Adrenal gland (tissue), 12 donors: Measurements from ENCODE around the gene GRN. TPM values are rescaled to one million over a fixed set of nuclear protein-coding genes. Genes with fewer than 3 reads are reported as not detected.

Experiments
- DNase-seq, 7 donors: peaks; one replicate each; pipeline ENCODE4 v3.0.0-alpha.2; 2019 to 2020
- H3K27ac ChIP-seq, 5 donors: fragments of 200-600 bp; sonication (generic) in 4 of 5; 1 replicate in 3 of 5; 2 replicates in 2 of 5; pipeline versions ENCODE4 v1.5.1 to v1.8.0; 2016 to 2020; ENCODE audit warnings: mild to moderate bottlenecking in 1 of 5
- H3K27me3 ChIP-seq: fragments of 200-600 bp; 2 replicates; pipeline ENCODE4 v1.8.0; 2021
- H3K36me3 ChIP-seq, 2 donors: fragments of 200-600 bp; replicated peaks in 1 of 2; 1 replicate in 1 of 2; 2 replicates in 1 of 2; pipeline versions ENCODE4 v1.5.1 to v1.8.0; 2018 to 2022
- H3K4me1 ChIP-seq, 2 donors: fragments of 200-600 bp; replicated peaks in 1 of 2; 1 replicate in 1 of 2; 2 replicates in 1 of 2; pipeline versions ENCODE4 v1.5.1 to v1.8.0; 2018 to 2021
- H3K4me3 ChIP-seq, 4 donors: fragments of 200-600 bp; sonication (generic) in 3 of 4; one replicate each; pipeline ENCODE4 v1.5.1; 2016 to 2018
- H3K9me3 ChIP-seq, 3 donors: fragments of 200-600 bp; sonication (generic) in 1 of 3; replicated peaks in 1 of 3; 1 replicate in 2 of 3; 2 replicates in 1 of 3; pipeline versions ENCODE4 v1.5.1 to v1.8.0; 2016 to 2021
- CTCF ChIP-seq, 6 experiments: fragments of 450-650 bp in 4 of 6; fragments of 200-600 bp in 2 of 6; sonication (generic) in 1 of 6; IDR thresholded peaks; 1 replicate in 5 of 6; 2 replicates in 1 of 6; pipeline versions ENCODE4 v1.5.1 to v1.8.0; 2016 to 2021; ENCODE audit warnings: antibody characterized with exemption in 6 of 6, mild to moderate bottlenecking in 2 of 6, moderate library complexity in 1 of 6
- POLR2A ChIP-seq, 2 donors: fragments of 450-650 bp; IDR thresholded peaks; one replicate each; pipeline ENCODE4 v1.6.1; 2017; ENCODE audit warnings: antibody characterized with exemption in 2 of 2, mild to moderate bottlenecking in 2 of 2, moderate library complexity in 1 of 2
- WGBS, 4 donors: extraction: QIAGEN DNeasy Blood & Tissue Kit in 2 of 4; methylation state at CpG; one replicate each; pipeline versions ENCODE4 v1.1.5 to v1.1.7; 2013 to 2017; 5-methylcytosine and 5-hydroxymethylcytosine counted together
- intact Hi-C, 2 donors: fragments of 100-400 bp; cut with DNase I; formaldehyde crosslinking; loops; one replicate each; pipeline versions ENCODE4 v1.14.1 to v1.15.0; 2022 to 2023
- polyA plus RNA-seq, 3 donors: library from polyadenylated mRNA; stranded (reverse); fragments of 200-250 nt in 2 of 3; fragments of 350-450 nt in 1 of 3; fragmentation: Illumina TruSeq in 1 of 3; extraction: RNeasy Lipid Tissue Mini Kit (QIAGEN cat#74804) in 1 of 3; gene quantifications; one replicate each; pipeline ENCODE4 v1.2.3, GENCODE V29; 2013 to 2014
- total RNA-seq, 9 donors: library from RNA; depleted of rRNA in 4 of 9; stranded (reverse); fragments of >200 nt in 4 of 9; fragments of 120-200 nt in 1 of 9; fragmentation: NEBNext Ultra II Directional in 1 of 9; extraction: Animal tissue kit (Norgen Biotek cat#: 25700) in 1 of 9; gene quantifications; one replicate each; pipeline versions ENCODE4 v1.1.0 to v1.2.4, GENCODE V29; 2013 to 2023
- donor health status: healthy with polysubstance abuse.
- donor health status: Bipolar disorder and iron deficiency.
- donor health status: DM: yes; HTN: yes; CAD: no.
- donor health status: DM: no; HTN: no; CAD: no.
- donor health status: DM: no; HTN: no; CAD: no.
- donor health status: DM: yes; HTN: yes; CAD: no.

GRN gene
- total and polyA plus RNA-seq, 12 donors = 79.0 to 721 (median 320) TPM

DNA sequence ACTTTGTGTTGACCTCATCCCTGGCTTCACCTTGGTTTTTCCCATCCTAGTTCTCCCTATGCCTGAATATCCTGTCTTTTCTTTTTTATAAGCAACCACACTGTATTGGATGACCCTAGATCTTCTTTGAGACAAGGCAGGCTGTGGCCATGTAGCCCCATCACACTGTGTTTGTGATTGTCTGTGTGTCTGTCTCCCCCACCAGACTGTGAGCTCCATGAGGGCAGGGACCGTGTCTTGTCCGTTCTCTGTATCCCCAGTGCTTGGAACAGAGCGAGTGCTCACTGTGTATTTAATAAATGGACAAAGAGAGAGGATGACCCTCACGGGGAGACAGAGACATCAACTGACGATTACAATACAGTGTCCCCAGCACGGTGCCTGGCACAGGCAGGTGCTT, 27.6 kb upstream of the GRN start:
- peaks cover 4% of the 10 kb centered on the region in 2 donors for H3K4me1 ChIP-seq
- 80 to 85% (median 83%) methylated on average over 6 of the region's 6 CpGs for WGBS, 4 donors
- H3K27ac ChIP-seq = no peak overlapping the region
- TF ChIP-seq POLR2A (IDR thresholded peaks at IDR 0.05) = no peak
- no peak for TF ChIP-seq CTCF (IDR thresholded peaks at IDR 0.05)
- peaks cover 12% of the 10 kb centered on the region for H3K27me3 ChIP-seq
- no peaks in the 10 kb centered on the region for H3K9me3 ChIP-seq
- H3K4me3 ChIP-seq = no peak overlapping the region
- H3K36me3 ChIP-seq = peaks cover 0 to 33% of the 10 kb centered on the region in 2 donors
- no peak for DNase-seq
- intact Hi-C loops = no loop called here

DNA sequence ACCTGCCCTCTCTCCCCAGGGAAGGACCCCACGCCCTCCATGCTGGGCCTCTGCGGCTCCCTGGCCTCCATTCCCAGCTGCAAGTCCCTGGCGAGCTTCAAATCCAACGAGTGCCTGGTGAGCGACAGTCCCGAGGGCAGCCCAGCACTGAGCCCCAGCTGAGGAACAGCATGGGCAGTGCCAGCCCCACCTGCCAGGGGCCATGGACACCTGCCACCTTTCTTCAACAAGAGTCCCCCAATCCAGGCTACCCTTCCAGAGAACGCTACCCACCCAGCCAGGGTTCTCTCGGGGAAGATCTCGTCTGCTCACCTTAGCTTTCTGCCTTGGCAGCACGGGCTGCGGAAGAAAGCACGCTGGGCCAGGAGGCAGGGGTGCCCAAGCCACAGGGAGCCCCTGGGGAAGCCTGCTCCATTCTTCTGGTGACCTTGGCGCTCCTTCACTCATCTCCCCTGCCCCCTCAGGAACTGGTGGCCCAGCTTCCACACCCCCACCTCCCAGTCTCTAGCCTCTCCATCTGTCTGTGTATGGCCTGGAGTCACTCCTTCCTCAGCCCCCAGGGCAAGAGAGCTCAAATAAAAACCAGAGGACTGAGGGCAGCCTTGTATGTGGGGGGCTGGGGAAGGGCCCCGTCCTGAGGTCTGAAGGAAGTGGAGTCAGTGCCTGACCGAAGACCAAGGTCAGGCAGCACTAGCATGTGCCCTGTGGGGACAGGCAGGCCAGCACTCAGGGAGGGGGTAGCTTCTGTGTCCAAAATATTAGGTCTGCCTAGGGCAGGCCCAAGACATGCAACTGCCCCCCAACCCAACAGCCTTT, 26.8 kb upstream of the GRN start:
- peaks cover 5 to 7% of the 10 kb centered on the region in 2 donors for H3K4me1 ChIP-seq
- H3K27ac ChIP-seq = no peak overlapping the region
- H3K4me3 ChIP-seq = no peak overlapping the region
- DNase-seq = no peak
- H3K9me3 ChIP-seq = no peaks in the 10 kb centered on the region
- TF ChIP-seq POLR2A (IDR thresholded peaks at IDR 0.05) (no peak), CTCF (IDR thresholded peaks at IDR 0.05) (no peak)
- intact Hi-C loops = no loop called here
- 71 to 76% (median 73%) methylated on average over 9 to 15 of the region's 15 CpGs for WGBS, 4 donors
- H3K36me3 ChIP-seq = peaks cover 0 to 33% of the 10 kb centered on the region in 2 donors
- peaks cover 12% of the 10 kb centered on the region for H3K27me3 ChIP-seq

GRCh38 chr17:44320066-44320465, 25.0 kb upstream of the GRN start:
- TF ChIP-seq POLR2A (IDR thresholded peaks at IDR 0.05) (no peak), CTCF (IDR thresholded peaks at IDR 0.05) (no peak)
- no peak overlapping the region for H3K4me3 ChIP-seq
- DNase-seq = no peak
- H3K9me3 ChIP-seq = no peaks in the 10 kb centered on the region
- H3K4me1 ChIP-seq = peaks cover 9 to 11% of the 10 kb centered on the region in 2 donors
- peaks cover 0 to 33% of the 10 kb centered on the region in 2 donors for H3K36me3 ChIP-seq
- intact Hi-C loops = no loop called here
- WGBS, 4 donors = 62 to 87% (median 85%) methylated on average over 4 to 18 of the region's 18 CpGs
- H3K27ac ChIP-seq = no peak overlapping the region
- peaks cover 8% of the 10 kb centered on the region for H3K27me3 ChIP-seq

DNA sequence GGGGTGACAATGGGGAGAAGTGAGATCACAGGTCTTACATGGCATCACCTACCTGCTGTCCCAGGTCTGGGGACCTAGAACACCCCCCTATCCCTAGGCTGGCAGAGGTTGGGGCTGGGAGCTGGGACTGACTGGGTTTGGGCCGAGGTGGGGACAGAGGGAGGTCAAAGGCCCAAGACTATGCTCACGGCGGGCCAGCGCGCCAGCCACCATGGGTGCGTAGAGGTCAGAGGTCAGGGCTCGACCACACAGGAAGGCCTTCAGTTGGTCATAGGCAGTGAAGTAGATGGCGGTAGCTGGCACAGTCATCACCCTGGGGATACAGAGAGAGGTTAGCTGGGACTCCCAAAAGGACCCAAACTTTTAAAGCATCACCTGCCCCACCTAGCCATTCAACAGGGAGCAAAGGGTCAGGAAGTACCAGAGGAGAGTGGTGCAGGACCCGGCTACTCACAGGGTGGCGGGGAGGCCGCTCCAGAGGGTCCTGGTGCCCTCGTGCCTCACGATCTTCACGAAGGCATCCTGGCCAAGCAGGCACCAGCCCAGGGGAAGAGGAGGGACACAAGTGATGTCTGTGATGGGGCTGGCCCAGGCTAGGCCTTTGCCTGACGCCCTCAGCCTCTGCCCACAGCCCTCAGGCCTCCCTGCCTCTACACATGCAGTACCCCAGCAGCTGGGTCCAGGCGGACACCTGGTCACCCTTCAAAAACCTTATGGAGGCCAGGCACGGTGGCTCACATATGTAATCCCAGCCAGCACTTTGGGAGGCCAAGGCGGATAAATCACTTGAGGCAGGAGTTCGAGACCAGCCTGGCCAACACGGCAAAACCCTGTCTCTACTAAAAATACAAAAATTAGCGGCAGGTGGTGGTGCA, 23.6 kb upstream of the GRN start:
- intact Hi-C loops = no loop called here
- no peak for DNase-seq
- Histone ChIP-seq H3K36me3 (peaks cover 0 to 33% of the 10 kb centered on the region in 2 donors), H3K4me3 (no peak overlapping the region), H3K27ac (no peak overlapping the region), H3K9me3 (no peaks in the 10 kb centered on the region), H3K27me3 (peaks cover 4% of the 10 kb centered on the region), H3K4me1 (peaks cover 16 to 24% of the 10 kb centered on the region in 2 donors)
- WGBS, 4 donors = 87 to 95% (median 91%) methylated on average over 6 to 21 of the region's 21 CpGs
- no peak for TF ChIP-seq CTCF (IDR thresholded peaks at IDR 0.05)
- TF ChIP-seq POLR2A (IDR thresholded peaks at IDR 0.05) = no peak
